HT-29 (cell line): ENCODE data around the gene TASOR. TPM values are rescaled to one million over a fixed set of nuclear protein-coding genes. Genes with fewer than 3 reads are reported as not detected.

Experiments used
- DNase-seq: peaks from one replicate; pipeline ENCODE4 v3.0.0-alpha.2; 2015; ENCODE audit warnings: low spot score
- total RNA-seq: library from RNA; depleted of rRNA; stranded (reverse); fragments of >200 nt; shearing (Covaris generic); gene quantifications from 2 replicates; pipeline ENCODE4 v1.2.3, GENCODE V29; 2014; rRNA removed

Gene TASOR
- total RNA-seq, 1 experiment from 2014 or later: 21.3 TPM

GRCh38 chr3:56682462-56683121, 473 bp downstream of the TASOR start:
- DNase-seq: peak; percentile 63

- no peak for DNase-seq
These were observed 1.0 kb downstream of the TASOR start for GRCh38 chr3:56681984-56682461.

- DNase-seq: no peak
These were observed 2.9 kb downstream of the TASOR start for GRCh38 chr3:56680054-56680580.

GRCh38 chr3:56677286-56677685, 5.8 kb downstream of the TASOR start:
- no peak for DNase-seq

- no peak for DNase-seq
These were observed 9.1 kb downstream of the TASOR start for GRCh38 chr3:56673781-56674457.

- DNase-seq: no peak
These were observed 15.0 kb downstream of the TASOR start for GRCh38 chr3:56667973-56668579.

GRCh38 chr3:56664823-56665222, 18.2 kb downstream of the TASOR start:
- no peak for DNase-seq

GRCh38 chr3:56655709-56656108, 27.4 kb downstream of the TASOR start:
- DNase-seq: no peak

GRCh38 chr3:56654460-56654859, 28.6 kb downstream of the TASOR start:
- no peak for DNase-seq

GRCh38 chr3:56645407-56645806, 37.7 kb downstream of the TASOR start:
- DNase-seq: no peak

- no peak for DNase-seq
These were observed 49.2 kb downstream of the TASOR start for GRCh38 chr3:56633602-56634535.

Other genes with a start within 250 kb of the TASOR start
- gene ERC2, start 214.8 kb downstream of the TASOR start, total RNA-seq: not detected in 2 replicates
- gene CCDC66, start 126.1 kb downstream of the TASOR start, total RNA-seq: 4.5 and 6.2 TPM in 2 replicates
- 10.9 and 13.7 TPM in 2 replicates for gene ARHGEF3, start 118.7 kb upstream of the TASOR start, total RNA-seq